Tibial artery (tissue), 4 donors: ENCODE data around the gene LDLRAD3.

Experiments used
- DNase-seq, 2 donors: peaks; one replicate each; pipeline ENCODE4 v3.0.0-alpha.2; 2019
- H3K27ac ChIP-seq, 2 donors: fragments of 200-600 bp; sonication (generic) in 1 of 2; 1 replicate in 1 of 2; 2 replicates in 1 of 2; pipeline ENCODE4 v1.5.1; 2018 to 2019; ENCODE audit warnings: mild to moderate bottlenecking in 1 of 2
- H3K27me3 ChIP-seq, 2 donors: fragments of 200-600 bp; sonication (generic) in 1 of 2; one replicate each; pipeline versions ENCODE4 v1.5.1 to v1.6.0; 2016 to 2019
- H3K36me3 ChIP-seq, 3 donors: fragments of 200-600 bp; sonication (generic) in 2 of 3; one replicate each; pipeline ENCODE4 v1.5.1; 2016 to 2019; ENCODE audit warnings: mild to moderate bottlenecking in 2 of 3
- H3K4me1 ChIP-seq, 4 donors: fragments of 200-600 bp; sonication (generic) in 2 of 4; 1 replicate in 3 of 4; 2 replicates in 1 of 4; pipeline ENCODE4 v1.5.1; 2016 to 2019
- H3K4me3 ChIP-seq, 2 donors: fragments of 200-600 bp; sonication (generic) in 1 of 2; 1 replicate in 1 of 2; 2 replicates in 1 of 2; pipeline ENCODE4 v1.5.1; 2018 to 2019; ENCODE audit warnings: mild to moderate bottlenecking in 2 of 2
- H3K9me3 ChIP-seq, 3 donors: fragments of 200-600 bp; sonication (generic) in 1 of 3; one replicate each; pipeline ENCODE4 v1.5.1; 2016 to 2019
- intact Hi-C: fragments of 100-400 bp; cut with DNase I; formaldehyde crosslinking; loops from one replicate; pipeline ENCODE4 v1.15.0; 2023; ENCODE audit warnings: low total_unique reads
- TF ChIP-seq, protein P1 (sequence below), 2 experiments: fragments of 200-600 bp in 1 of 2; fragments of 450-650 bp in 1 of 2; IDR thresholded peaks; one replicate each; pipeline ENCODE4 v1.5.1; 2017 to 2019; ENCODE audit warnings: antibody characterized with exemption in 2 of 2, mild to moderate bottlenecking in 1 of 2, moderate library complexity in 1 of 2

Gene LDLRAD3

DNA sequence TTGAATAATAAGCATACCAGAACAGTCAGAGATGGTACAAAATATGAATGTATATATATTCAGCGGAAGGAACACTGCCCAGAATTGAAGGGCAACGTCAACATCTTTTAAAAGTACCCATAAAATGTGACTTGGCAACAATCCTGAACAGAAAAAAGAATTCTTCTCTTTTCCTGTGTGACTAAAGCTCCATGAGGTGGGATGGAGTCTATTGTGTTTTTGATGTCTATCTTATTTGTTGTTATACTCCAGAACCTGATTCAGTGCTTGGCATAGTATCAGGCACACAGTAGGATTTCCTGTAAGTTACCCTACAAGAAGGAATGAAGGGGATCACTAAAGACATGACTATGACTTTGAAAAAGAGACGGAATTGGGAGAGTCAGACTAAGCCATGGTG lies 10.3 kb downstream of the LDLRAD3 start:
- H3K9me3 ChIP-seq, result no peaks in the 10 kb centered on the region
- DNase-seq, result no peak
- peaks cover 0 to 7% (median 0%) of the 10 kb centered on the region in 4 donors for H3K4me1 ChIP-seq
- H3K27ac ChIP-seq, result no peak overlapping the region
- no peaks in the 10 kb centered on the region for H3K27me3 ChIP-seq
- H3K4me3 ChIP-seq, result no peak overlapping the region
- H3K36me3 ChIP-seq, result no peaks in the 10 kb centered on the region
- intact Hi-C loops, result no loop called here
- TF ChIP-seq, protein P1, sequence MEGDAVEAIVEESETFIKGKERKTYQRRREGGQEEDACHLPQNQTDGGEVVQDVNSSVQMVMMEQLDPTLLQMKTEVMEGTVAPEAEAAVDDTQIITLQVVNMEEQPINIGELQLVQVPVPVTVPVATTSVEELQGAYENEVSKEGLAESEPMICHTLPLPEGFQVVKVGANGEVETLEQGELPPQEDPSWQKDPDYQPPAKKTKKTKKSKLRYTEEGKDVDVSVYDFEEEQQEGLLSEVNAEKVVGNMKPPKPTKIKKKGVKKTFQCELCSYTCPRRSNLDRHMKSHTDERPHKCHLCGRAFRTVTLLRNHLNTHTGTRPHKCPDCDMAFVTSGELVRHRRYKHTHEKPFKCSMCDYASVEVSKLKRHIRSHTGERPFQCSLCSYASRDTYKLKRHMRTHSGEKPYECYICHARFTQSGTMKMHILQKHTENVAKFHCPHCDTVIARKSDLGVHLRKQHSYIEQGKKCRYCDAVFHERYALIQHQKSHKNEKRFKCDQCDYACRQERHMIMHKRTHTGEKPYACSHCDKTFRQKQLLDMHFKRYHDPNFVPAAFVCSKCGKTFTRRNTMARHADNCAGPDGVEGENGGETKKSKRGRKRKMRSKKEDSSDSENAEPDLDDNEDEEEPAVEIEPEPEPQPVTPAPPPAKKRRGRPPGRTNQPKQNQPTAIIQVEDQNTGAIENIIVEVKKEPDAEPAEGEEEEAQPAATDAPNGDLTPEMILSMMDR (IDR thresholded peaks at IDR 0.05), result no peak

DNA sequence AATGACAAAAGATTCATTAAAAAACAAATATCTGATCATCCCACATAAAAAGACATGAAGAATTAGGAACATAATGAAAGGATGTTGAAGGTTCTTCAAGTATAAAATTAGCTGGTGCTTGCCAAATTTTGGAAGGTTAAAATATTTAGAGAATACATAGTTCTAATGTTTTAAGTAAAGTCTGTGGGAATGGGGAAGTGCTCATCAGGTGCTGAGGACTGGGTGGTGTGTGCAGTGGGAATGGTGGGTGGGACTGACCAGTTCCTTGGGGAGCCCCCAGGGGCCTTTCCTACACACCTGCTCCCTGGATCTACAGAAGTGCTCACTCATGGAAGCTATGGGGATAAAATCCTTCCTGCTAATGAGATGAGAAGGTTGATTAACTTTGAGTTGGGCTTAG lies 11.8 kb downstream of the LDLRAD3 start:
- H3K27ac ChIP-seq, result no peak overlapping the region

DNA sequence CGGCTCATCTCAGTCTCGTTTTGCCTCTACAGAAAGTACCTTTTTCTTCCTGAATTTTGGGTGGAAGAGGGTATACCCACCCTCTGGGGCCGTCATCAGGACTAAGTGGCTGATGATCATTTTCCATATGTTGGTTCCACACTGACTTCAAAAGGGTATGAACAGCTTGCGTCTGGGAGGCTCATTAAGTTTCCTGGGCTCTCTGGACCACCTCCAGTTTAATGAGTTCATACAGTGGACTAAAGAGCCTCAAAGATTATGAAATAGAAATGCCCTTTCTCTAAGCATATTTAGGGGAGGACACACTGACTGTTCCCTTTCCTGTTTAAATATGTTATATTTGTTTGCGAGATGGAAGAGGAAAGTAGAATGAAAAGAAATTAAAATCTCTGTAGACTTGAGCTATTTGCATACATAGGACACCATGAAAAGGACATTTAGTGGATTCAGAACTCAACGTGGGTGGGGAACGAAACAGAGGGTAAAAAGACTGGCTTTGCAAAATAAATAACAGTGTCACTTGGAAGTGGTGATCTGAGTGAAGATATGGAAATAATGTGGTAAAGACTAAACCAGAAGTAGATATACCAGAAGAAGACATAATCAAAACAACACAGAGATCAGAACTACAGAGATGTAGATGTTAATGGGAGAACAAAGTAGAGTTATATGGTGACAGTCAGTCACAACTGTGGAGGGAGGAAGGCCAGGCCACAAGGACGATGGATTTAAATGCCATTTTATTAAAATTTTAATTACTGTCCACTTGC lies 18.7 kb downstream of the LDLRAD3 start:
- Histone ChIP-seq H3K9me3 (no peaks in the 10 kb centered on the region), H3K27me3 (no peaks in the 10 kb centered on the region), H3K4me1 (no peaks in the 10 kb centered on the region), H3K36me3 (no peaks in the 10 kb centered on the region), H3K4me3 (no peak overlapping the region), H3K27ac (no peak overlapping the region)
- intact Hi-C loops, result no loop called here
- DNase-seq, result no peak
- TF ChIP-seq, protein P1 (IDR thresholded peaks at IDR 0.05), result no peak

More for the DNA sequence above, 11.8 kb downstream of the LDLRAD3 start:
- H3K9me3 ChIP-seq, result no peaks in the 10 kb centered on the region
- H3K27me3 ChIP-seq, result no peaks in the 10 kb centered on the region
- no peak for DNase-seq
- intact Hi-C loops, result no loop called here
- no peak overlapping the region for H3K4me3 ChIP-seq
- H3K4me1 ChIP-seq, result peaks cover 0 to 7% (median 0%) of the 10 kb centered on the region in 4 donors
- no peaks in the 10 kb centered on the region for H3K36me3 ChIP-seq
- TF ChIP-seq, protein P1 (IDR thresholded peaks at IDR 0.05), result no peak

DNA sequence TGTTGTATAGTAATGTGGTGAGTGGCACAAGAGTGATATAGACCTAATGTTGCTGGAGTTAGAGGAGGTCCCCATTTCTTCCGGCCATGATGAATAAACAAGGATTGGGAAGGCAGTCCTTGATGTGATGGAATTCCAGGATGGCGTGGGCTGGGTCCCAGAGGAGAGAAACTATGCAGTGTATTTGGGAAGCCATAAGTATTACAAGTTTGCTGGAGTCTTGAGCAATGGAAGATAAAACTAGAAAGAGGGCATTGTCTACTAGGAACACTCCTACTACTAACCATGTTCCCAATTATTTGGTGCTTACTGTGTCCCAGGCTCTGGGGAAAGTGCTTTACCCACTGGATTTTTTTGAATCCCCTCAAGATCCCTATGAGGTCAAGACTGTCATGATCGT lies 20.0 kb downstream of the LDLRAD3 start:
- Histone ChIP-seq H3K4me3 (no peak overlapping the region), H3K4me1 (no peaks in the 10 kb centered on the region), H3K36me3 (no peaks in the 10 kb centered on the region), H3K27ac (no peak overlapping the region), H3K27me3 (no peaks in the 10 kb centered on the region), H3K9me3 (no peaks in the 10 kb centered on the region)
- DNase-seq, result no peak
- TF ChIP-seq, protein P1 (IDR thresholded peaks at IDR 0.05), result no peak
- intact Hi-C loops, result no loop called here

DNA sequence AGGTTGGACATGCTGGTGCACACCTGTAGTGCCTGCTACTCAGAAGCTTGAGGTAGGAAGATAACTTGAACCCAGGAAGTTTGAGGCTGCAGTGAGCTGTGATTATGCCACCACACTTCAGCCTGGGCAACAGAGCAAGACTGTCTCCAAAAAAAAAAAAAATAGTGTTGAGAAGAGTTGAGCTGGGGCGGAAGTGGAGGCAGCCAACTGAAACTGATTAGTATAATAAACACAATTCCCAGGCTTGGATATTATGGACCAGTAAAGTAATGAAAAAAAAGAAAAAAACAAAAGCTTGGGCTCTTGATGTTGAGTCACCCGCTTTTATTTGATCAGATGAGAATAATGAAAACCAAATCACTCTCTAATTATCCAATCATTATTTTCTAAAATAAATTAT lies 21.0 kb downstream of the LDLRAD3 start:
- H3K4me3 ChIP-seq, result no peak overlapping the region
- no peaks in the 10 kb centered on the region for H3K27me3 ChIP-seq
- H3K27ac ChIP-seq, result no peak overlapping the region
- H3K36me3 ChIP-seq, result no peaks in the 10 kb centered on the region
- peaks cover 0 to 2% (median 0%) of the 10 kb centered on the region in 4 donors for H3K4me1 ChIP-seq
- H3K9me3 ChIP-seq, result no peaks in the 10 kb centered on the region
- DNase-seq, result no peak
- TF ChIP-seq, protein P1 (IDR thresholded peaks at IDR 0.05), result no peak
- intact Hi-C loops, result no loop called here
